GM12878 (cell line): ENCODE data around the gene SLC35E4. TPM values are rescaled to one million over a fixed set of nuclear protein-coding genes. Genes with fewer than 3 reads are reported as not detected.

Source experiments
- ATAC-seq: fragments of 200-7000 bp; cut with Tn5 transposase; 3 replicates; pipeline ENCODE4 v1.9.1; 2020; ENCODE audit warnings: mild to moderate bottlenecking, moderate library complexity
- BruUV-seq: library from RNA; stranded (reverse); fragments of 400-500 nt; replicated peaks from 2 replicates; lab custom pipeline; 2021; lab: Mats Ljungman, UMichigan
- CTCF ChIA-PET: fragments of 300-600 bp; sonication (Branson Sonifier 250); formaldehyde crosslinking; extraction: SDS; loops from one replicate; lab custom pipeline; 2021; ENCODE audit warnings: inconsistent platforms; lab: Yijun Ruan, JAX
- POLR2A ChIA-PET: fragments of 350-600 bp; formaldehyde crosslinking; extraction: SDS; loops from one replicate; lab custom pipeline; 2021; ENCODE audit warnings: inconsistent platforms; lab: Charles Lee
- RAD21 ChIA-PET: fragments of 300-600 bp; sonication (Branson Sonifier 250); formaldehyde crosslinking; loops from one replicate; lab custom pipeline; 2023; ENCODE audit warnings: antibody characterized with exemption; ENCODE audit not compliant: unreplicated experiment; lab: Charles Lee
- SMC1A ChIA-PET: fragments of 300-600 bp; sonication (Branson Sonifier 250); formaldehyde crosslinking; loops from one replicate; lab custom pipeline; 2023; ENCODE audit not compliant: unreplicated experiment, uncharacterized antibody; lab: Charles Lee
- DNase-seq: peaks from one replicate; pipeline ENCODE4 v3.0.0-alpha.2; 2011; ENCODE audit warnings: low read depth, low spot score
- FAIRE-seq: peaks from 3 replicates; lab custom pipeline; 2011; peaks lifted over from hg19 to GRCh38; lab: Jason Lieb, UNC
- H2AFZ ChIP-seq: 2 replicates; pipeline ENCODE4 v1.6.0; 2011; ENCODE audit warnings: low read depth, low read length, control low read depth; ENCODE audit not compliant: control insufficient read depth
- H3K27ac ChIP-seq: 2 replicates; pipeline ENCODE4 v1.5.1; 2011; ENCODE audit warnings: control low read depth; ENCODE audit not compliant: control insufficient read depth, insufficient read depth
- H3K27me3 ChIP-seq, 2 experiments: replicated peaks in 1 of 2; 2 replicates each; pipeline versions ENCODE4 v1.6.0 to v1.6.1; 2011; ENCODE audit warnings: low read length in 1 of 2; ENCODE audit not compliant: control insufficient read depth in 2 of 2, insufficient read depth in 2 of 2
- H3K36me3 ChIP-seq, 2 experiments: 2 replicates each; pipeline ENCODE4 v1.5.1; 2011; ENCODE audit warnings: low read length in 1 of 2; ENCODE audit not compliant: control insufficient read depth in 2 of 2, insufficient read depth in 2 of 2
- H3K4me1 ChIP-seq: 2 replicates; pipeline ENCODE4 v1.6.1; 2011; ENCODE audit warnings: mild to moderate bottlenecking, low read length, moderate library complexity, mixed read lengths; ENCODE audit not compliant: control insufficient read depth, insufficient read depth
- H3K4me2 ChIP-seq: 2 replicates; pipeline ENCODE4 v1.6.0; 2011; ENCODE audit warnings: control low read depth; ENCODE audit not compliant: control insufficient read depth, insufficient read depth
- H3K4me3 ChIP-seq: fragments of 200-600 bp; sonication (generic); 2 replicates; pipeline ENCODE4 v1.5.1; 2016
- H3K79me2 ChIP-seq: 2 replicates; pipeline ENCODE4 v1.6.0; 2011; ENCODE audit warnings: low read length; ENCODE audit not compliant: control insufficient read depth, insufficient read depth
- H3K9ac ChIP-seq: 2 replicates; pipeline ENCODE4 v1.8.0; 2011; ENCODE audit warnings: low read length, control low read depth, mixed read lengths; ENCODE audit not compliant: control insufficient read depth, insufficient read depth
- H3K9me3 ChIP-seq: replicated peaks from 3 replicates; pipeline ENCODE4 v1.5.1; 2011; ENCODE audit warnings: mild to moderate bottlenecking, low read length; ENCODE audit not compliant: control insufficient read depth, insufficient read depth
- H4K20me1 ChIP-seq: 2 replicates; pipeline ENCODE4 v1.6.0; 2011; ENCODE audit not compliant: control insufficient read depth, insufficient read depth
- BACH1 ChIP-seq: fragments of 450-650 bp; IDR thresholded peaks from 2 replicates; pipeline ENCODE4 v1.6.1; 2017; ENCODE audit warnings: mild to moderate bottlenecking, borderline replicate concordance
- CUX1 ChIP-seq: IDR thresholded peaks from 2 replicates; pipeline ENCODE4 v1.6.1; 2012; ENCODE audit warnings: improper control_type of control experiment, low read depth, low read length; ENCODE audit not compliant: insufficient replicate concordance
- MTA3 ChIP-seq: IDR thresholded peaks from 2 replicates; pipeline ENCODE4 v1.6.1; 2012; ENCODE audit warnings: low read length, inconsistent platforms, borderline replicate concordance
- NKRF ChIP-seq: fragments of 450-650 bp; conservative IDR thresholded peaks from 2 replicates; pipeline ENCODE4 v1.6.1; 2017; ENCODE audit warnings: mild to moderate bottlenecking, moderate library complexity
- POLR2A ChIP-seq: IDR thresholded peaks from 2 replicates; pipeline ENCODE4 v1.6.1; 2011; ENCODE audit warnings: low read depth, mild to moderate bottlenecking, low read length
- POLR2AphosphoS2 ChIP-seq: IDR thresholded peaks from 2 replicates; pipeline ENCODE4 v1.6.1; 2011; ENCODE audit warnings: low read depth, mild to moderate bottlenecking, low read length, improper control_type of control experiment, moderate library complexity
- RAD21 ChIP-seq: IDR thresholded peaks from 2 replicates; pipeline ENCODE4 v1.6.1; 2011; ENCODE audit warnings: mild to moderate bottlenecking, low read depth, low read length, moderate library complexity; ENCODE audit not compliant: insufficient read depth
- STAT1 ChIP-seq: fragments of 450-650 bp; conservative IDR thresholded peaks from 2 replicates; pipeline ENCODE4 v1.6.1; 2014; ENCODE audit warnings: antibody characterized with exemption, mild to moderate bottlenecking
- ZBTB11 ChIP-seq: fragments of 450-650 bp; formaldehyde crosslinking; IDR thresholded peaks from 2 replicates; pipeline ENCODE4 v1.5.0; 2022; ENCODE audit warnings: mild to moderate bottlenecking, missing genetic modification characterization
- ZNF207 ChIP-seq: fragments of 450-650 bp; IDR thresholded peaks from 2 replicates; pipeline ENCODE4 v1.6.1; 2014; ENCODE audit warnings: antibody characterized with exemption, mild to moderate bottlenecking, borderline replicate concordance
- WGBS: methylation state at CpG from one replicate; pipeline ENCODE4 v1.1.6; 2016; ENCODE audit warnings: low lambda C conversion rate; ENCODE audit not compliant: insufficient replicate concordance, insufficient coverage; ENCODE audit errors: missing lambda C conversion rate; 5-methylcytosine and 5-hydroxymethylcytosine counted together
- in situ Hi-C: fragments of 300-500 bp; cut with MboI; formaldehyde crosslinking; loops from 9 replicates; pipeline ENCODE4 v1.14.3; 2018; ENCODE audit warnings: mixed read lengths
- intact Hi-C: fragments of 100-400 bp; cut with micrococcal nuclease; formaldehyde crosslinking; loops from one replicate; pipeline ENCODE4 v1.14.2; 2022; ENCODE audit not compliant: unreplicated experiment
- polyA plus RNA-seq, 11 experiments: library from polyadenylated mRNA; depleted of rRNA in 4 of 11; unstranded in 6 of 11; stranded (reverse) in 5 of 11; fragments of >200 nt; fragmentation: Nextera tagmentation in 4 of 11; fragmentation: Illumina TruSeq in 1 of 11; extraction: Ambion mirVana in 4 of 11; extraction: Trizol in 1 of 11; gene quantifications; 1 replicate in 1 of 11; 2 replicates in 10 of 11; pipeline versions ENCODE4 v1.2.1 to v1.2.3, GENCODE V29; 2011 to 2016; ENCODE audit warnings: inconsistent platforms in 2 of 11, missing spikeins in 2 of 11, low read depth in 1 of 11
- total RNA-seq, 4 experiments: library from RNA; depleted of rRNA in 3 of 4; stranded (reverse); fragments of >200 nt in 3 of 4; fragmentation: Illumina TruSeq in 1 of 4; extraction: Trizol in 1 of 4; gene quantifications; 2 replicates each; pipeline versions ENCODE4 v1.2.1 to v1.2.3, GENCODE V29; 2013 to 2021

The SLC35E4 gene
- total and polyA plus RNA-seq, 10 of the 15 experiments (the other 5 are each of a cell fraction or from before 2014, with no cell fraction given) = 0.16 to 5.3 (median 2.9) TPM; not detected in 1

GRCh38 chr22:30667494-30668385, 32.2 kb downstream of the SLC35E4 start, which contains the start of gene DUSP18:
TSS of gene DUSP18 (minus strand) at chr22:30667875. CDS start at chr22:30664003, 3,872 bp downstream.
- no peaks in the 10 kb centered on the region for H3K27me3 ChIP-seq
- no peaks in the 10 kb centered on the region for H3K79me2 ChIP-seq
- no peaks in the 10 kb centered on the region for H3K4me1 ChIP-seq
- no peaks in the 10 kb centered on the region for H4K20me1 ChIP-seq
- no TSS peak for BruUV-seq
- H3K36me3 ChIP-seq = peaks cover 0 to 5% of the 10 kb centered on the region in 2 experiments; a peak in 1 of 4 replicates
- H3K4me2 ChIP-seq = peak within 1 kb of the TSS; percentile 100
- ChIA-PET POLR2A (no interaction called here), SMC1A (interaction anchor here (0.9 to 2.6 kb wide), 3 partner anchors 22 to 87 kb away, joined by 3 to 14 read pairs (median 10); partner anchors contain the start of gene SLC35E4), RAD21 (interaction anchor here (1.0 to 1.3 kb wide), 3 partner anchors 25 to 33 kb away, joined by 3 to 5 read pairs (median 4); partner anchors contain the start of gene SLC35E4), CTCF (interaction anchor here (0.7 to 2.7 kb wide), 7 partner anchors 11 to 87 kb away, joined by 3 to 12 read pairs (median 3); partner anchors contain the start of gene SLC35E4)
- peak within 1 kb of the TSS; percentile 94 for H2AFZ ChIP-seq
- H3K27ac ChIP-seq = no peak within 1 kb of the TSS; the same call in 1 of the 2 replicates
- FAIRE-seq (peak; percentile 89), DNase-seq (peak; percentile 64), ATAC-seq (peak; percentile 98)
- peak within 1 kb of the TSS; percentile 69 for H3K9ac ChIP-seq
- WGBS = 2% methylated on average over 77 of the region's 77 CpGs
- in situ Hi-C loops (no loop called here), intact Hi-C loops (loop anchor here (1.0 kb wide), 1 partner anchor 33 kb away; no protein-coding TSS in a partner anchor)
- peak within 1 kb of the TSS; percentile 77 for H3K4me3 ChIP-seq
- no peaks in the 10 kb centered on the region for H3K9me3 ChIP-seq
- TF ChIP-seq CUX1 (no peak), RAD21 (no peak), ZNF207 (no peak), NKRF (peak; percentile 95), POLR2AphosphoS2 (no peak), STAT1 (0 out of 2 replicates have a peak, but pooled peaks have one; percentile 50), ZBTB11 (CRISPR knock-in tag) (no peak), POLR2A (peak; percentile 82), BACH1 (peak; percentile 46; the same call in 1 of the 2 replicates), MTA3 (no peak)
